ENCODE measurements around the gene MEI4. TPM values are rescaled to one million over a fixed set of nuclear protein-coding genes. Genes with fewer than 3 reads are reported as not detected.

Gene MEI4
- total RNA-seq, 6 experiments from 2014 or later: 0.12 to 1.1 (median 0.22) TPM

- no peaks in the 10 kb centered on the region for H3K27me3 ChIP-seq
- H3K4me3 ChIP-seq: no peak overlapping the region
- WGBS (ENCODE audit: insufficient coverage, low coverage, low lambda C conversion rate, missing lambda C conversion rate): 78% methylated on average over 1 of the region's 1 CpG
- ATAC-seq (no peak), DNase-seq (no peak)
- H3K36me3 ChIP-seq: no peaks in the 10 kb centered on the region
- H3K9me3 ChIP-seq: no peaks in the 10 kb centered on the region
- TF ChIP-seq POLR2A (IDR thresholded peaks at IDR 0.05): no peak
- no peak for TF ChIP-seq CTCF (IDR thresholded peaks at IDR 0.05)
- H3K4me1 ChIP-seq: peaks cover 0 to 4% (median 0%) of the 10 kb centered on the region in 4 donors
- H3K27ac ChIP-seq: no peak overlapping the region
- intact Hi-C loops (cut with DNase I): no loop called here
Measured at GRCh38 chr6:77774457-77774856, 121.6 kb downstream of the MEI4 start.

DNA sequence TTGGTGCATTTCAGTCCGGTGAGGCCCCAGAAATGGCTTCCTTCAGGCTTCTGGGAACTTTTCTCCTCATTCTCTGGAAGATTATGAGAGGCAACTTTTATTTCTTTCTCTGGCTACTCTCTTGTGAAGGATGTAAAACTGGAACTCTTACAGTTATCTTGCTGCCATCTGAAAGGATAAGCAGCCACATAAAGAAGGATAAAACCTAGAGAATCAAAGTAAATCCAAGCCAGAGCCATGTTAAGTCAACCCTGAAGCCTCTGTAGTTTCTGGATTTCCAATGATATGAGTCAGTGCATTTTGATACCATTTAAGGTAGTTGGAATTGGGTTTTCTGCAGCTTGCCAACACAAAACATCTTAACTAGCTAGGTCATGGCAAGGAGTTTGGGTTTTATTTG is 123.6 kb downstream of the MEI4 start:
- Histone ChIP-seq H3K27me3 (no peaks in the 10 kb centered on the region), H3K4me3 (no peak overlapping the region), H3K36me3 (no peaks in the 10 kb centered on the region), H3K9me3 (peaks cover 0 to 4% (median 0%) of the 10 kb centered on the region in 4 donors), H3K4me1 (peaks cover 0 to 4% (median 0%) of the 10 kb centered on the region in 4 donors), H3K27ac (no peak overlapping the region)
- intact Hi-C loops (cut with DNase I): no loop called here
- 70% methylated on average over 1 of the region's 1 CpG for WGBS (ENCODE audit: insufficient coverage, low coverage, low lambda C conversion rate, missing lambda C conversion rate)
- TF ChIP-seq CTCF (IDR thresholded peaks at IDR 0.05) (no peak), POLR2A (IDR thresholded peaks at IDR 0.05) (no peak)
- ATAC-seq: no peak
- no peak for DNase-seq

DNA sequence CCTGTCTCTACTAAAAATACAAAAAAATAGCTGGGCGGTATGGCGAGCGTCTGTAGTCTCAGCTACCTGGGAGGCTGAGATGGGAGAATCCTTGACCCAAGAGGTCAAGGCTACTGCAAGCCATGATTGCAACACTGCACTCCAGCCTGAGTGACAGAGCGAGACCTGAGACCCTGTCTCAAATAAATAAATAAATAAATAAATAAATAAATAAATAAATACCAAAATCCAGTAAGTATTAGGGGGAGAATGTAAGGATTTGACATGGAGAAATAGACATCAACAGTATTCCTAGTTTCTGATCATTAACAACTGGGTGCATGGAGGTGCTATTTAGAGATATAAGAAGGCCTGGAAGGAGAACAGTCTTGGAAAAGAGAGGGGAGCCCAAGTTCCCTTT is 125.7 kb downstream of the MEI4 start:
- Histone ChIP-seq H3K9me3 (peaks cover 0 to 4% (median 0%) of the 10 kb centered on the region in 4 donors), H3K4me1 (peaks cover 0 to 4% (median 0%) of the 10 kb centered on the region in 4 donors), H3K27me3 (no peaks in the 10 kb centered on the region), H3K4me3 (no peak overlapping the region), H3K36me3 (no peaks in the 10 kb centered on the region), H3K27ac (no peak overlapping the region)
- intact Hi-C loops (cut with DNase I): no loop called here
- ATAC-seq: no peak
- DNase-seq: no peak
- 88% methylated on average over 4 of the region's 4 CpGs for WGBS (ENCODE audit: insufficient coverage, low coverage, low lambda C conversion rate, missing lambda C conversion rate)
- no peak for TF ChIP-seq CTCF (IDR thresholded peaks at IDR 0.05)
- no peak for TF ChIP-seq POLR2A (IDR thresholded peaks at IDR 0.05)

- Histone ChIP-seq H3K27me3 (no peaks in the 10 kb centered on the region), H3K4me1 (peaks cover 0 to 10% (median 0%) of the 10 kb centered on the region in 4 donors), H3K9me3 (no peaks in the 10 kb centered on the region), H3K36me3 (no peaks in the 10 kb centered on the region), H3K4me3 (no peak overlapping the region), H3K27ac (no peak overlapping the region)
- intact Hi-C loops (cut with DNase I): no loop called here
- 61% methylated on average over 3 of the region's 4 CpGs for WGBS (ENCODE audit: insufficient coverage, low coverage, low lambda C conversion rate, missing lambda C conversion rate)
- ATAC-seq (peak; percentile 38 to 100 (median 82)), DNase-seq (no peak)
- TF ChIP-seq POLR2A (IDR thresholded peaks at IDR 0.05): no peak
- no peak for TF ChIP-seq CTCF (IDR thresholded peaks at IDR 0.05)
Measured at GRCh38 chr6:77786935-77787629, 134.2 kb downstream of the MEI4 start.
